ENCODE measurements around the gene ATP1A3.

The ATP1A3 gene

DNA sequence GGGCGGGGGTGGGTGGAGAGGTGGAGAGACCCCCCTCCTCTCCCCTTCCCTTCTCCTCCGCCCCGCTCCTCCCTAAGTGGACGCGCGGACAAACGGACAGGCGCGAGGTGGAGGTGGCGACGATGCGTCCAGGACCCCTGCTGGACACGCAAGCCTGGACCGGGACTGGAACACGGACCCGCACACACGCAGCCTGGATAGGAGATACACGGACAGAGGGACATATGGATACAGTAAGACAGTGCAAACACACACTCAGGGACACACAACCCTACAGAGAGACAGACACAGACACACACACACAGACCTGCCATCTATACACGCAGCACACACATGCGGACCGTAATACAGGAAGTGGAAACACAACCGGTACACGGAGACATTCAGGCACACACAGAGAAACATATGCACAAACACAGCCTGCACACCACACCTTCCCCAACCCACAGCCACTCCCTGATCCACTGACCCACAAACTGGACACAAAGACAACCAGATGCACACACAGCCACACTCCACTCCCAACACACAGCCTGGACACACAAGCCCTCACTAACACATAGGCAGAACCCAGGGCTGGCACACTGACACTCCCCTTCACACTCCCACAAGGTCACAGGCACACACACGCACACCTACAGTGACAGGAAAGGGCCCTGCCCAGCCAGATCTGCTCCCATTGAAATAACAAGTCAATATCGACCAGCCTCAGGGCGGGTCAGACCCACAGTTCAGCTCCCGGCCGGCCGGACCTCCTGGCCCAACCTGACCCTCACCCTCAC lies 65.1 kb downstream of the ATP1A3 start:
- no peak for DNase-seq (ENCODE audit: low spot score)

DNA sequence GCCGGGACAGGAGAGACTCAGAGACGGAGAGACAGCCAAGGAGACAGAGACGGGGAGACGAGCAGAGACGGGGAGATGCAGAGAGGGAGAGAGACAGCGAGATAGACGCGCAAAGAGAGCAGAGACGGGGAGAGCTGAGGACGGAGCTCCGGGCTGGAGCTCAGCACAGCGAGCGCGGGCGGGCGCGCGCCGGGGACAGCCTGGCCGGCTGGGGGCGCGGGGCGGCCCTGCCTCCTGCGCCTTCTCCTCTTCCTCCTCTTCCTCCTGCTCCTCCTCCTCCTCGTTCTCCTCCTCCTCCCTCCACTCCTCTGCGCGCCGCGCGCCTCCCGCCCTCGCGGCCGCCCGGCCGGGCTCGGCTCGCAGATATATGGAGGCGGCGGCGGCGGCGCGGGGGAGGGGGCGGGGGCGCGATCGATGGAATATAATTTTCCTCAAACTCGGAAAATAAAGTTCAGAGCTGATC lies 65.8 kb downstream of the ATP1A3 start, which contains the start of gene ERFL:
Gene ERFL, minus strand, starts transcription at position 229 of the 463 bp plus-strand sequence. CDS start 15,530 bp downstream, outside the sequence.
- DNase-seq (ENCODE audit: low spot score), result peak; percentile 56

DNA sequence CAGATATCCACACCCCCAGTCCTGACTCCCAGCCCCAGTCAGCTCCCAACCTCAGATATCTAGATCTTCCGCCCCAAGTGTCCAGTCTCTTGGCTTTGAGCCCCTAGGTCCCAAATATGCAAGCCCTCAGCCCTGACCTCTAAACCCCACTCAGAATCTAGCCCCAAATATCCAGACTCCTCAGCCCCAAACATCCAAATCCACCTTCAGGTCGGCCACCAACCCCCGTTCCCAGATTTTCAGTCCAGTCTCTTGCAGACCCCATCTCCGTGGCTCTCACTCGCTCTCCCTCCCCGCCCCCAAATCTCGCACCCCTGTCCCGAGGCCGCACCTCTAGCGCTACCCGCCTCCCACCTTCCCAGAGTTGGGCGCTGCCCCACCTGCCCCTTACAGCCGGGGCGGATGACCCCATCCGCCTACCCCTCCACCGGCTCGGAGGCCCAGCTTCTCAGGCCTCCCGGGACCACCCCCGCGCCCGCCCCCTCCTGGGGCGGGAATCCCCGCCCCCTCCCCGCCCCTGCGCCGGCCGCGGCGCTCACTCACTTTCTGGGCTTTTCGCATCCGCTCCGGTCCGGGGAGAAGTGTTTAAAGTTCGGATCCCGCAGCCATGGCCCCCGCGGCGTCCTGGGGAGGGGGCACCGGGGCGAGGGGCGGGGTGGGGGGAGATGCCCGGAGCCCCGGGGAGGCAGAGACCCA lies 66.4 kb downstream of the ATP1A3 start:
- no peak for DNase-seq (ENCODE audit: low spot score)

DNA sequence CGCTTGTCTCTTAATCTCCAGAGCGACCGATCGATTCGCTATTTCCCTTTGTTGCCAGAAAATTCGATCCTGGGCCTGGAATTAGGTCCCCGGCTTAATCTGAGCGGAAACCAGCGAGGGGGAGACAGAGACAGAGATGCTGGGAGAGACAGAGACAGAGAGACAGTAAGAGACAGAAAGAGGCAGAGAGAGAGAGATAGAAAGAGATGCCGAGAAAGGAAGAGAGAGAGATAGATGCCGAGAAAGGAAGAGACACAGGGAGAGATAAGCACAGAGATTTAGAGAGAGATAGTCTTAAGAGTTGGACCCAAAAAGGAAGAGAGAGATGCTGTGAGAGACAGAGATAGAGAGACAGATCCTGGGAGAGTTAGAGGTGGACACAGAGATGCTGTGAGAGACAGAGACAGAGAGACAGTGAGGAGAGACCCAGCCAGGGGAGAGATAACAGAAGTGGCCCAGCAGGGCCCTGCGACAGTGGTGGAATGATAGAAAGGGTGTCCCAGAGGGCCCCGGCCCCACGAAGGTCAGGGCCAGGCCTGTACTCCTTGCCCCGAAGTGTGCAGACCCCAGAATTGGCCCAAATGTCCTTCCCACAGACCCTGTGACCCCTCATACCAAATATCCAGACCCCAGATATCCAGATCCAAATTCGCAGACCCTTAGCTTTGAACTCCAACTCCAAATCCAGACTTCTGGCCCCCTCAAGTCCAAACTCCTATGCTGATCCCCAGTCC lies 67.1 kb downstream of the ATP1A3 start:
- no peak for DNase-seq (ENCODE audit: low spot score)

DNA sequence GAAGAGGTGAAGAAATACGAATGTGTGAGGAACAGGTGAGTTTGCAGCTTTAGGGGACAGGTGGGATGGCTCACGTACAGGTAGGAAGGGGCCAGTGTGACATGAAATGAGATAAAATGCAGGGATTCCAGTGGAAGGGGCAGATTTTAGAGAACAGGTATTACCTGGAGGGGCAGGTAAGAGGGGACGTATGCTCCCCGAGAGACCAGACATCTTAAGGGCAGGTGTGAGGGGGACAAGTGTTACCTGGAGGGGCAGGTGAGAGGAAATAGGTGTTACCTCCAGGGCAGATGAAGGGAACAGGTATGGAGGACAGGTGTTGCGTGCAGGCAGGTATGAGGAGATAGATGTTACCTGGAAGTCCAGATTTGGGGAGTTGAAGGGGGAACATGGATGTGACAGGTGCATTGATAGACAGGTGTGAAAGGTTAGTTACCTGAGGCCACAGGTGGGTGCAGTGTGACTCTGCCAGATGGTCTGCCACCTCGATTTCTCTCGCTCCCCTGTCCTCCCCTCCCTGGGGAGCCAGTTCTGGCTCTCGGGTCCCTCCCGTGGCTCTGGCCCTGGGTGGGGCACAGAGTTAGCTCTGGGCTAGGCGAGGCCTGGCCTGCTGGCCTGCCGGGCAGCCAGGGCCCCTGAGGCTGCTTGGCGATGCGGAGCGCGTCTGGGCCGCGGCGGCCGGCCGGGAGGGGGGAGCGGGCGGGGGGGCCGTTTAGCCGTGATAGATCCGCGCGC lies 67.8 kb downstream of the ATP1A3 start:
- no peak for DNase-seq (ENCODE audit: low spot score)

DNA sequence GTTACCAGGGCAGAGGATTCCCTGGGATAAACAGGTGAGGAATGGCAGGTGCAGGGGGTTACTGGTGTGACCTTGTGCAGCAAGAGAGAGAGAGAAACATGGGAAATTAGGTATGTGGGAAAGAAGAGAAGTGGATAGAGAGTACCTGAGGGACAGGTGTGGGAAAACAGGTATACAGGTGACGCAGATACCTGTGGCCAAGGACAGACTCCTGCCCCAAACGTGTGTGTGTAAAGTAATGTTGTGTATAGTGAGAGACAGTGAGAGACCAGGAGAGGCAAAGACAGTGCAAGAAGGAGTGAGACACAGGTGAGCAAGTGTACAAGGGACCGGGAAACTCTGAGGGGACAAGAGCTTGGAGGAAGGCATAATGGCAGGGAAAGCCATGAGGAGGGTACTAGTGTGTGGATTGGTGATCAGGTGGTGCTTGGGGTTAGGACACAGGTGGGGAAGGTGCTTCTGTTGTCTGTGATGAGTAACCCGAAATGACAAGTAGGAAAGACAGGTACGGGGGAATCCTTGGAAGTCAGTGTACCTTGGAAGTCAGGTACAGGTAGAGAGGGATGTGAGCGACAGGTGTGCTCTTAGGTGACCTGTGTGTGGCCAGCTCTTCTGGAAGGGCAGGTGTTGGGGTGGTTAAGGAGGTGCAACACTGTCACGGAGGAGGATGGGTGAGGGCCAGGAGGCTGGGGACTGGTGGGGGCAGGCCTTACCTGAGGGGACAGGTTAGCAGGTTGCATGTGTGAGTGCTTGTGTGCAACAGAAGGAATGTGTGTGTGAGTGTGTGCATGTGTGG lies 68.6 kb downstream of the ATP1A3 start:
- DNase-seq (ENCODE audit: low spot score), result no peak

DNA sequence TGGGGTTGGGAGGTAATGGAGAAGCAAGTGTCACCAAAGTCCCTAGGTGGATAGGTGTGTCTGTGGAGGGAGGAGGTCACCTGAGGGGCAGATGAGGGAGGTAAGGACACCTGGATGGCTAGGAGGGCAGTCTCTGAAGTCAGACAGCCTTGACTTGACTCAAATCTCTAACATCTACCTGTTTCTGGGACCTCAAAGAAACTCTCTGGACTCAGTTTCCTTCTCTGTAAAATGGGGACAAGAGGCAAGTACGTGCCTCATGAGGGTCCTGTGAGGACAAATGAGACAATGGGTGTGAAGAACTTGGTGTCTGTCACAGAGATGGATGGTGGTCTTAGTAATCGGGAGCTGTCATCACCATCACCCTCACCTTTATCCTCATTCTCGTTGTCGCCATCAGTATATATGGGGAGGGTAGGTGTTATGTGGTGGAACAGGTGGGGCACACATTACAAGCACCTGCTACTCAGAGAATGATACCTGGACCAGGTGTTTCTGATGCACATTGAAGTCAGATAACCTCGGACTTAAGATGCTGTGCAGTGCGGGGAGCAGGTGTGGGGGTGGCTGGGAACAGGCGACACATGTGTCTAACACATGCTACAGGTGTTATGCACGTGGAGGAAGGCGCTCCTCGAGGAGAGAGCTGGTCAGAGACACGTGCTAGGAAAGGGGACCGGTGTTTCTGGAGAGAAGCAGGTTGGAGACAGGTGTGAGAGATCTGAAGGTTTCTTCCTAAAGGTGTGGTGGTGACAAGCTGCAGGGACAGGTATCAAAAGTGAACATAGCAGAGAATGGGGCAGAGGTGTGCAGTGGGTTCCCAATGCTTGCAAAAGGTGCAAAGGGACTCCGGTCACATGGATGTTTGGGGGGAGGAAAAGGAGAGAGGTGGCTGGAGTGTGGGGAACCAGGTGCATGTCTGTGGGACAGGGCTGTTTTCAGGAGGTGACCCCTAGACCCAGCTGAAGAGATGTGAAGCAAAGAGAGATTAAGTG lies 69.6 kb downstream of the ATP1A3 start:
- DNase-seq (ENCODE audit: low spot score), result no peak

DNA sequence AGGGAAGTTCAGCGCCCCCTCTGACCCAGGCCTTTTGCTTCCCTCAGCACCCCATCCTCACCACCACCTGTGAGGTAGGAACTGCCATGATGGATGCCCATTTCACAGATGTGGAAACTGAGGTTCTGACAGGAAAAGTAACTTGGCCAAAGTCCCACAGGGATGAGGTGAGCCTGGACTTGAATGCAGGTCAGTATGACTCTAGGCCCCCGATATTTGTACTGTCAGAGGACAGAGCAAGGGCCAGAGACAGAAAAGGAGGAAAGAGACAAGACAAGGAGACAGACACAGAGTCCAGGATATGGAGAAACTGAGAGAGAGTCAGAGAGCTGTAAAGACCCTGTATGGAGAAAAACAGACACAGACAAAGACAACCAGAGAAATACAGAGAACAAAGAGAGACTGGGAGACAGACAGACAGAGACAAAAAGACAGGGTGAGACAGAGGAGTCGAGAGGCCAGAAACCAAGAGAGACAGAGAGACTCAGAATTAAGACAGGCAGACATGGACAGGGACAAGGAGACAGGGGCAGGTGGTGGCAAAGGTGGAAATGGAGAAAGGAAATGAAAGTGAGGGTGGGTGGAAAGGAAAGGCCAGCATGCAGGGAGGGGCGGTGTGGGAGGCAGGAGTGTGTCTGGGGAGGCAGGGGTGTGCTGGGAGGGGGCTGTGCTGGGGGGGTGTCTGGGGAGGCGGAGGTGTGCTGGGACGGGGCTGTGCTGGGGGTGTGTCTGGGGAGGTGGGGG lies 70.8 kb downstream of the ATP1A3 start:
- no peak for DNase-seq (ENCODE audit: low spot score)

DNA sequence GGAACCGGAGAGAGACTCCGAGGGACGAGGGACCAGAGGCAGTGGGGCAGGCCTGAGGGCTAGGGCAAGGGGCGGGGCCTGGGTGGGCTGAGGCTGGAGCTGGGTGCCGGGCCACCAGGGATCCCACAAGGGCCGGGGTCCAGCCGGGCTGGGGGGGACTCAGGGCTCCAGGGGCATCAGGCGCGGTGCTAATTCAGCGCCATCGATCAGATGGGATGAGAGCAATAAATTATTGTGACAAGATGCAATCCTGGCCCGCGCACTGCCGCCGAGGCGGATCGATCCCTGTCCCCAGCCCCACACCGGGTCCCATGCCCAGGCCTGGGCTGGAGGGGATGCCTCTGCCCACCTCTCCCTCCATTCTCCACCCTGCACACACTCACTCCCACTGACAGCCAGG lies 71.4 kb downstream of the ATP1A3 start:
- DNase-seq (ENCODE audit: low spot score), result no peak

DNA sequence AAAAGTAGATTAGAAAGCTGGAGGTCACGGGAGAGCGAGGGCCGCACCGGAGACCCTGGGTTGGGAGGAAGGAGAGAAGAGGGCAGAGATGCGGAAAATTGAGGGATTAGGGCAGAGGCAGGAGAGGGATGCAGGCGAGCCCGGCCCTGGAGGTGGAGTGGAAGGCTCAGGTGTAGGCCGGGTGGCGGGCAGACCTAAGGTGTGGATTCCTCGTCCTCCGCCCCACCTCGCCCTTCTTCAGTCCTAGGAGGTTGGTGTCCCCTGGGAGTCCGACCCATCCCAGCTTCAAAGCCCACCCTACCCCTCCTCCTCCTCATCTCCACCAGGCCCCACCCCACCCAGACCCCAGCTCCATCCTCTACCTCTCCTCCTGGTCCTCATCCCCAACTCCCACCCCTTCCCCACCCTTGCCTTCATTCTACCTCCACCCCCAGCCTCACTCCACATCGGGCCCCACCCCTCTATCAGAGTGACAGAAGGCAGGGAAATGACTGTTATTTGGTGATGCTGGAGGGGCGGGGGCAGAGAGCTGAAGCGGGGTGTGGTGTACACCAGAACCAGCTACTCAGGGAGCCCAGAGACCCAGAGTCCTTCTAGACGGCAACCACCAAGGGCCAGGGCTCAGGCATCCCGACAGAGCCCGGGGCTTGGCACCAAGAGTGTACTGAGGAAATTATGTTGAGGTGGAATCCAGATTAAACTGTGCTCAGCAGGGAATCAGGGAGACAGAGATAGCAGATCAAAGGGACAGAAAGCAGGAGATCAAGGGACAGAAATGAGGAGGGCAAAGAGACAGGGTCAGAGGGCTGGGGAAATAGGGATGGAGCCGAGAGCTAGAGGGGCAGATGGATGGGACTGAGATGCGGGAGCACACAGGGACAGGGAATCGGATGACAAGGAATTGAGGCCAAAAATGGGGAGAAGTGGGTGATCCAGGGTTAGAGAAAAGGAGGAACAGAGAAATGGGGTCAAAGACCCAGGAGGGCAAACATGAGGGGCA lies 72.2 kb downstream of the ATP1A3 start:
- DNase-seq (ENCODE audit: low spot score), result no peak

DNA sequence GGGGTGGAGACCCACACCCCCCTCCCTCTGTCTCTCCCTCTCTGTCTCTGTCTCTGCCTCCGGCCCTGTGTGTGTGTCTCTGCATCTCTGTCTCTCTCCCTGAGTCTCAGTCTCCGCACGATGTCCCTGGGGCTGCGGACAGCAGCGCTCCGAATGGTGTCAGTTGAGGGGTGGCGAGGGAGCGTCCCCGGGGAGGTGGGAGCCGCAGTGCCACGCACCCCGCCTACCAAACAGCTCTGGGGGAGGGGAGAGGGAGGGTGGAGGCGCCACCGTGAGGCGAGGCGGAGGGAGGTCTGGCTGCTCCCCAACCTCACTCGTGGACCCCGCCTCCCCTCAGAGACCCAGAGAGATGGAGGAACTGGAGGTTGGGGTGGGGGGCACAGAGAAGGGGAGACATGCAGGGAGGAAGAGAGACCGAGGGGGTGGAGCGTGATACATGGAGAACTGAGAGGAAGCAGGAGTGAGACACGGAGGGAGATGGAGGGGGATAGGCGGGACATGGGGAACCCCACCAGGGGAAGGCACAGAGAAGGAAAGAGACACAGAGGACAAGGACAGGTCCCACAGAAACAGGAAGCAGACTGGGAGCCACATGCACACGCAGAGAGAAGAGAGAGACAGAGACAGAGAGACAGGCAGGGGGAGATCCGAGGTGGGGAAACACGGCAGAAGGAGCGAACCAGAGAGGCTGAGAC lies 73.0 kb downstream of the ATP1A3 start:
- no peak for DNase-seq (ENCODE audit: low spot score)

DNA sequence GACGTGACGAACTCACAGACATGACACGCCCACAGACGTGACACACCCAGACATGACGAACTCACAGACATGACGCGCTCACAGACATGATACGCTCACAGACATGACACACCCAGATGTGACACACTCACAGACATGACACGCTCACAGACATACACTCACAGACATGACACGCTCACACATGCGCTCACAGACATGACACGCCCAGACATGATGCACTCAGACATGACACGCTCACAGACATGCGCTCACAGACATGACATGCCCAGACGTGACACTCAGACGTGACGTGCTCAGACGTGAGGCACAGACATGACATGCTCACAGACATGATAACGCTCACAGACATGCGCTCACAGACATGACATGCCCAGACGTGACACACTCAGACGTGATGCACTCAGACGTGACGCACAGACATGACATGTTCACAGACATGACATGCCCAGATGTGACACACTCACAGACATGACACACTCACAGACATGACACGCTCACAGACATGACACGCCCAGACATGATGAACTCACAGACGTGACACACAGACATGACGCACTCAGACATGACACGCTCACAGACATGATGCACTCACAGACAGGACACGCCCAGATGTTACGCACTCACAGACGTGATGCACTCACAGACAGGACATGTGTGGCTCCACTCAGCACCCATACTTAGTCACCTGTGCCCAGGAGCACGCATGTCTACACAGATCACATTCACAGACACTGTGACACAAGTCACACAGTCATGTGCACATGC lies 73.9 kb downstream of the ATP1A3 start:
- no peak for DNase-seq (ENCODE audit: low spot score)

DNA sequence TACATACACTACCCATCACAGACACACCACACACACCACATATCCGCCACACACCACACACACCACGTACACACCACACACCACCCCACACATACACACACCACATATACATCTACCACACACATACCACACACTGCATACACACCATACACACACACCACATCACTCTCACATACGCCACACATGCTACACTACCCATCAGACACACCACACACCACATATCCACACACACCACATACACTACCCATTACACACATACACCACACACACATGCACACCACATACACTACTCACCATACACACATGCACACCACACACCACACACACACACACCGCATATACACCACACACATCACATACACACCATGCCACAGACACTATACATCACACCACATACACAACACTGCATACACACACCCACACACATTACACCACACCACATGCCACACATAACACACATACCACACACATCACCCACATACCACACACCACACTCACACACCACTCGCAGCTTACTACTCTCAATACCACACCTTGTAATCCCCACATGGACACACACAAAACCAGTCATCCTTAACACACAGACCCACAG lies 75.3 kb downstream of the ATP1A3 start:
- no peak for DNase-seq (ENCODE audit: low spot score)

DNA sequence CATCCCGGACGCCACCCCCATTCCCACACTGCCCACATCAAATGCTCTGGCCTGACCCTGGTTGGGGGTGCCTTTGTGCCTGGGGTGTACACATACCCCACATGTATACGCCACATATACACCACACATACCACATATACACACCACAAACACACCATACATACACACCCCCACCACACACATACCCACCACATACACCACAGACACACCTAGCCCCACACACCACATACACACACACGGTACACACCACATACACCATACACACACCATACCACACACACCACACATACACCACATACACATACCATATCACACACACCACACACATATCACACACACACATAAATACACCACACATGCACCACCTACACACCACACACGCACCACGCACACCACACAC lies 75.9 kb downstream of the ATP1A3 start:
- no peak for DNase-seq (ENCODE audit: low spot score)

DNA sequence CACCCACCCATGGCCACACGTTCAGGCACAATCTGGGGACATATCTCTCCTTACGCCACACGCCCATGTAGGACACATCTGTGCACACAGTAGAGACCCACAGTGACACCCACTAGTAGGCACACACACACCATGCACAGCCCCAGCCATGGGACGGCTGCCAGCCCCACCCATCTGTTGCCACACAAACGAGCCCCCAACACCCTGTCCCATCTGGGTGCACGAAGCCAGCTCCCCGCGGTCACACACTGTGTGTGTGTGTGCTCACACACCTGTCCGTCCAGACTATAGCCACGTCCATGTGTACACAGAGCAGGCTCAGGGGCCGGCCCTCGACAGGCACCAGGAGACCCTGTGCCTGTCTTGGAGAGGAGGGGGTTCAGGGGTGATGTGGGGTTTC lies 76.4 kb downstream of the ATP1A3 start:
- no peak for DNase-seq (ENCODE audit: low spot score)

Data from AG20443 (cell line).